ENCODE data around the gene IRF9. TPM values are rescaled to one million over a fixed set of nuclear protein-coding genes. Genes with fewer than 3 reads are reported as not detected.
A peak's percentile ranks its signal among the peaks of the same experiment; 100 is the strongest.

IRF9 gene
- total and polyA plus RNA-seq, 12 donors = 17.7 to 147 (median 36.7) TPM

DNA sequence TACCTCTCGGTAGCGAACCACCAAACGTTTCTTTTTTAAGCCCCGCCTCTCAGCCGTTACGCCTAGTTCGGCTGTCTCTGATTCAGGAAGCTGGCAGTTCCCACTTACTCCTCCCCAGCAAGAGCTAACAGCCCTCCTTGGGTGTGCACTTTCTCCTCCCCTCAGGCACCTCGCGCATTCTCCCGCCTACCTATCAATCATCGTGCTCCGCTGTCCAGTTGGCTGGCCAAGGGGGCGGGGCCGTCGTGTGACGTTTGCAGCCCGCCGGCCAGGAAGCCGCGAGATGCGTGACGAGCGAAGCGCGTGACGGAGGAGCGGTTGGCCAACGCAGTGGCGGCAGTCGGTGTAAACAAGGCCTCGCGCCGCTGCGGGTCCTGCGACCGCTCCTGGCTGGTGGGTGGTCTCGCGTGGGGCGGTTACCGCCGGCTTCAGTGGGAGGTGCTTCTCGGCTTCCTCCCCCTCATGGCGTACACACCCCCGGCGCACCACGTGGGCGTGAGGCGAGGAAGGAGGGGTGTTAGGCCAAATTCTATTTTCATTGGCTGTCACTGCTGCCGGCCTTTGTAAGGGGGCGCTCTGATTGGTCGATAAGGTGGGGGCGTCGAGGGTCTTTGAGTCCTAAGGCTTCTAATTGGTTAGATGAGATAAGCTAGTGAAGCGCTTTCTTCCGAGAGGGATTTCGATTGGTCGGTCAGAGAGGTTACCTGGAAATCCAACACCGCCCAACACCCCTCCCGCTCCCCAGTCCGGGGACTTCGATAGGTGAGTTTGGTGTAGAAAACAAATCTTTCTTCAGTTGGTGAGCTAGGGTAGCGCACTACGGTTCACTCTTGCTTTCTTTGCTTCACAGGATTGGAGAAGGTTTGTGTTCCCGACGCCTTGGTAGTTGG lies 46.3 kb upstream of the IRF9 start, which contains the start of the genes DCAF11 and NRL:
TSS of gene DCAF11 (plus strand) at position 246 of the 890 bp plus-strand sequence. CDS start 818 bp downstream, outside the sequence.
TSS of gene NRL (minus strand) at position 418 of the 890 bp plus-strand sequence. CDS start 32,101 bp downstream, outside the sequence.
- TF ChIP-seq, protein P1, sequence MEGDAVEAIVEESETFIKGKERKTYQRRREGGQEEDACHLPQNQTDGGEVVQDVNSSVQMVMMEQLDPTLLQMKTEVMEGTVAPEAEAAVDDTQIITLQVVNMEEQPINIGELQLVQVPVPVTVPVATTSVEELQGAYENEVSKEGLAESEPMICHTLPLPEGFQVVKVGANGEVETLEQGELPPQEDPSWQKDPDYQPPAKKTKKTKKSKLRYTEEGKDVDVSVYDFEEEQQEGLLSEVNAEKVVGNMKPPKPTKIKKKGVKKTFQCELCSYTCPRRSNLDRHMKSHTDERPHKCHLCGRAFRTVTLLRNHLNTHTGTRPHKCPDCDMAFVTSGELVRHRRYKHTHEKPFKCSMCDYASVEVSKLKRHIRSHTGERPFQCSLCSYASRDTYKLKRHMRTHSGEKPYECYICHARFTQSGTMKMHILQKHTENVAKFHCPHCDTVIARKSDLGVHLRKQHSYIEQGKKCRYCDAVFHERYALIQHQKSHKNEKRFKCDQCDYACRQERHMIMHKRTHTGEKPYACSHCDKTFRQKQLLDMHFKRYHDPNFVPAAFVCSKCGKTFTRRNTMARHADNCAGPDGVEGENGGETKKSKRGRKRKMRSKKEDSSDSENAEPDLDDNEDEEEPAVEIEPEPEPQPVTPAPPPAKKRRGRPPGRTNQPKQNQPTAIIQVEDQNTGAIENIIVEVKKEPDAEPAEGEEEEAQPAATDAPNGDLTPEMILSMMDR (IDR thresholded peaks at IDR 0.05) = peak in 2 of 9 donors; percentile 6 to 15
- H3K27me3 ChIP-seq = no peaks in the 10 kb centered on the region
- no peaks in the 10 kb centered on the region for H3K9me3 ChIP-seq
- H3K36me3 ChIP-seq = peaks cover 0 to 36% (median 29%) of the 10 kb centered on the region in 9 donors
- ATAC-seq (peak; percentile 94 to 96 (median 96)), DNase-seq (peak; percentile 98 to 99)
- peak within 1 kb of the TSS; percentile 34 to 80 (median 69) for H3K4me3 ChIP-seq
- intact Hi-C loops (cut with DNase I) = loop anchor here in 4 of 10 donors (1.0 to 5.0 kb wide), 6 partner anchors 16 to 48 kb away; partner anchors contain the start of genes PSME2 (in 3 of the 4), RNF31 (in 3 of the 4), FITM1 (in 2 of the 4) and EMC9 (in 1 of the 4)
- peaks cover 6 to 32% (median 17%) of the 10 kb centered on the region in 9 donors for H3K4me1 ChIP-seq
- H3K27ac ChIP-seq = peak within 1 kb of the TSS; percentile 90 to 99 (median 98)
- WGBS, 2 donors = 0% methylated on average over 64 to 65 of the region's 65 CpGs

DNA sequence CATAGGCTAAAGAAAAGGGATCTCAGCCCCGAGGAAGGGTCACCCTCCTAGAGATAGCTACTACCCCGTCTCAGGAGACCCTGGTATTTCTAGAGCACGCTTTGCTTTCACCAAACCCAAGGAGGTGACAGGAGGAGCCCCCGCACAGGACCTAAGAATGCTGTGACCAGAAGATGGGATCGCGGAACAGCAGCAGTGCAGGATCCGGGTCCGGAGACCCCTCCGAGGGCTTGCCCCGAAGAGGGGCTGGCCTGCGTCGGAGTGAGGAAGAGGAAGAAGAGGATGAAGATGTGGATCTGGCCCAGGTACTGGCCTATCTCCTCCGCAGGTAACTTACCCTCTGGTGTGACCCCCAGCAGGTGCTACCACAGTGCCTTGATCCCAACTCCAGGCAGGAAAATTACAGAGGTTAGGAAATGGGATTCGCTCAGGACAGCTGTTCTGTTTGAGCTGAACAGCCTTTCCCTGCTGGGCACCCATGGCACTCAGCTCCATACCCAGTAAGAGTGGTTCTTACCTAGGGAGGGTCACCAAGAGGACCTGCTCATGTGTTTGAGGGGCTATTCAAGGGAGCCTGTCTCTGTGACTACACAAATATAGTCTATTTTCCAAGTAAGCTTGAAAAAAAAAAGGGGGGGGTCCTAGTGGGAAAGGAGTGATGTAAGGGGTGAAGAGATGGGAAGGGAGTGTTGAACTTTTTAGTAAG lies 45.5 kb upstream of the IRF9 start:
- ATAC-seq (no peak), DNase-seq (peak in 1 of 2 donors; percentile 13)
- Histone ChIP-seq H3K4me1 (peaks cover 6 to 30% (median 17%) of the 10 kb centered on the region in 9 donors), H3K27me3 (no peaks in the 10 kb centered on the region), H3K36me3 (peaks cover 0 to 44% (median 35%) of the 10 kb centered on the region in 9 donors), H3K4me3 (peak overlapping the region; percentile 23 to 80 (median 69)), H3K9me3 (no peaks in the 10 kb centered on the region), H3K27ac (peak overlapping the region; percentile 90 to 99 (median 98))
- TF ChIP-seq, protein P1 (IDR thresholded peaks at IDR 0.05) = no peak
- 3% methylated on average over 14 of the region's 14 CpGs for WGBS, 2 donors
- intact Hi-C loops (cut with DNase I) = loop anchor here in 3 of 10 donors (1.0 to 2.0 kb wide), 4 partner anchors 15 to 31 kb away; partner anchors contain the start of genes FITM1 (in 2 of the 3), EMC9 (in 1 of the 3), PSME2 (in 1 of the 3) and RNF31 (in 1 of the 3)

DNA sequence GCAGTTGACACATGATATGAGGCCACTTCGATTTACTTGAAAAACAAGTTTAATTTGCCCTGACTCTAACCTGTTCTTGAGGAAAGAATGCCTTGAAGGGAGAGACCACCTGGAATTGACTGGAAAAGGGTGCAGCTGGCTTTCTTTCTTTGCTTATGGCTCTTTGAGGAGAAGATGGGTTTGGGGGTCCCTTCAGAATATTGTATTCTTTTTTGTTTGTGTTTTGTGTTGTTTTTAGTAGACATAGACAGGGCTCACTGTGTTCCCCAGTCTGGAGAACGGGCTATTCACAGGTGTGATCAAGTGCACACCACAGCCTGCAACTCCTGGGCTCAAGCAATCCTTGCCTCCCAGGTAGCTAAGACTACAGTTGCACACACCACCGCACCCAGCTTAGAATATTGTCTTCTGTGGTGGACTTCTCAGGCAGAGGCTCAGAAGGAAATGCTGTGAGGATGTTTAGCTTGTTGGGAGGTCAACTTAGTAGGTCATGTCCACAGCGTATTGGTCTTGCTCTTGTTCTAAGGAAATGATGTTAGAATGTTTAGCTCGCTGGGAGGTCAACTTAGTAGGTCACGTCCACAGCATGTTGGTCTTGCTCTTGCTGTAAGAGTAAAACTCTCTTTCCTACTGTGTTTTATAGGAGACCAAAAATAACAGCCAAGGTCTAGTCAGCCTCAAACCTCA lies 44.8 kb upstream of the IRF9 start:
- TF ChIP-seq, protein P1 (IDR thresholded peaks at IDR 0.05) = no peak
- DNase-seq (no peak), ATAC-seq (no peak)
- Histone ChIP-seq H3K4me1 (peaks cover 6 to 29% (median 17%) of the 10 kb centered on the region in 9 donors), H3K4me3 (peak overlapping the region in 9 of 10 donors; percentile 54 to 80 (median 69)), H3K36me3 (peaks cover 0 to 51% (median 42%) of the 10 kb centered on the region in 9 donors), H3K27ac (peak overlapping the region in 2 of 10 donors; percentile 98 to 99), H3K27me3 (no peaks in the 10 kb centered on the region), H3K9me3 (no peaks in the 10 kb centered on the region)
- WGBS, 2 donors = 83 to 88% methylated on average over 6 of the region's 6 CpGs
- intact Hi-C loops (cut with DNase I) = no loop called here
